Inferior parietal cortex (tissue), 1 donor: Measurements from ENCODE around the gene C1orf56.
"Not testable (repeated sequence)": the region's sequence is repeated elsewhere in the genome, so short reads cannot be mapped to it uniquely, and the experiment has no call there.

Experiments used
- DNase-seq: peaks from one replicate; pipeline ENCODE4 v3.0.0-alpha.2; 2016; ENCODE audit errors: extremely low spot score

Gene C1orf56

DNA sequence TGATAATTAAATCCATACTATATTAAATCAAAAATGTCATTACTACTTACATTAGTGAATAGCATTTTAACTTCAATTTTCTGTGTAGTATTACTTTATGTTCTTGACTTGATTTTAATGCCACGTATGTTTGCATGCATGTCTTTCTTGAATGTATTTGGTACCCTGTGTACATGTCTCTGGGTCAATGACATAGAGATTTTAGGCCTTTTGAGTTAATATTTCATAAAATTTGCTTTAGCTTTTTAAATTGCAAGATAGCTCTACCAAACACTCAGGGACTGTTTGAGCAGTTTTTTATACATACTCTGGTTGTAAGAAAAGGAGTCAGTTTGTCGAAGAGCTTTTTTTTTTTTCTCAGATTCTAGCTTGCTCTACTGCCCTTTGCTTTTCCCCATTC lies 14.2 kb downstream of the C1orf56 start:
- DNase-seq: no peak

DNA sequence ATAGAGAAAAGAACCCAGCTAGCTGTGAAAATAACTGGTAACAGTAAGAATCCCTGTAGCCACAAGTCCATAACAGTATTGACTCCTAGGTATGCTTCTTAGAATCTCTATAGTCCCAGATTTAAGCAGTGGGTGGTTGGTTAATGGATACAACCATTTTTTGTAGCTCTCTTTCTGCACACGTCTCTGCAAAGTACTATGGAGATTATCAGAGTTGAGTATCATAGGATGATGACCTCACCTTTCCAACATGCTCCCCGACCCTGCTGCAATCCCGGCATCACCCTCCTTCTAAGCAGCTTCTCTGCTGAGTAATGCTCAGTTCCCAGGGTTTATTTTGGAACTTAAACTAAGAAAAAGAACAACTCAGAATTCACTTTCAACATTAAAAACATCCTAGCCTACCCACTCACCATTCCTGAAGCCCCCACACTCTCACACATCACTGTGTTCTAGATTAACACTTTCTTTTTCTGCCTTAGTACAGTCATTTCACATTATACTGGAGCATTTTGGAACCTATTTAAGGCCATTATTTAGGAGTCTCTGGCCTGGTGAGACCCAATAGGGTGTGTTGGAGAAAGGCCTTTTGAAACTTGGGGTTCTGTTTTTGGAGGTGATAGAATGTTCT lies 15.3 kb downstream of the C1orf56 start:
- no peak for DNase-seq

DNA sequence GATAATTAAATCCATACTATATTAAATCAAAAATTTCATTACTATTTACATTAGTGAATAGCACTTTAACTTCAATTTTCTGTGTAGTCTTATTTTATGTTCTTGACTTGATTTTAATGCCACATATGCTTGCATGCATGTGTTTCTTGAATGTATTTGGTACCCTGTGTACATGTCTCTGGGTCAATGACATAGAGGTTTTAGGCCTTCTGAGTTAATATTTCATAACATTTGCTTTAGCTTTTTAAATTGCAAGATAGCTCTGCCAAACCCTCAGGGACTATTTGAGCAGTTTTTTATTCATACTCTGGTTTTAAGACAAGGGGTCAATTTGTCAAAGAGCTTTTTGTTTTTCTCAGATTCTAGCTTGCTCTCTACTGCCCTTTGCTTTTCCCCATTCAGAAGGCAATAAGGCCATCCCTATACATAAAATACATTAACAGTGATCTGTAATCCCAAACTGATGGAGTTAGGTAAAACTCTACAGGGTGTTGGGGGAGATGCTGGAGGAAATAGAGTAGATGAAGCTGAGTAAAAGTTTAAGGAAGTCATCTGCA lies 17.6 kb downstream of the C1orf56 start:
- no peak for DNase-seq

DNA sequence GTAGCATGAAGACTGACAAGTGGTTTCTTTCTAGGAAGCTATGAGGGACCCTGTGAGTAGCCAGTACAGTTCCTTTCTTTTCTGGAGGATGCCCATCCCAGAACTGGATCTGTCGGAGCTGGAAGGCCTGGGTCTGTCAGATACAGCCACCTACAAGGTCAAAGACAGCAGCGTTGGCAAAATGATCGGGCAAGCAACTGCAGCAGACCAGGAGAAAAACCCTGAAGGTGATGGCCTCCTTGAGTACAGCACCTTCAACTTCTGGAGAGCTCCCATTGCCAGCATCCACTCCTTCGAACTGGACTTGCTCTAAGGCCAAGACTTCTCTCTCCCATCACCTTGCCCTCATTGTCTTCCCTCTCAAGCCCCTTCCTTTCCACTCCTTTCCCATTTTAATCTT lies 19.6 kb downstream of the C1orf56 start:
- DNase-seq: no peak

DNA sequence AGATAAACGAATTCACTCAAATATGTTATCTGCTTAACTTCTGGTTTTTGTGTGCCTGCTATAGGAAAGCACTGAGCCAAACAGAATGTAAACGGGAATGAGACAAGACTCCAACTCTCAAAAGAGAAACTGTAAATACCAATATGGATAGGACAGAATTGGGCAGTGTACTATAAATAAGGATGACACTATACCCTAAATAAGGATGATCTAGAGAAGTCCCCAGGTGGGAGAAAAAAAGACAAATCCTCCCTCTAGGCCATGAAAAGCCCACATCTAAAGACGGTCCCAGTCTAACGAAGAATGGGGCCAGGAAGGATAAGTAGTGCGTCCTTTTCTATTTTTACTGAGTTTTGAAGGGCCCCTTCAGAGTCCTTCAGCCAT lies 21.5 kb downstream of the C1orf56 start:
- no peak for DNase-seq

DNA sequence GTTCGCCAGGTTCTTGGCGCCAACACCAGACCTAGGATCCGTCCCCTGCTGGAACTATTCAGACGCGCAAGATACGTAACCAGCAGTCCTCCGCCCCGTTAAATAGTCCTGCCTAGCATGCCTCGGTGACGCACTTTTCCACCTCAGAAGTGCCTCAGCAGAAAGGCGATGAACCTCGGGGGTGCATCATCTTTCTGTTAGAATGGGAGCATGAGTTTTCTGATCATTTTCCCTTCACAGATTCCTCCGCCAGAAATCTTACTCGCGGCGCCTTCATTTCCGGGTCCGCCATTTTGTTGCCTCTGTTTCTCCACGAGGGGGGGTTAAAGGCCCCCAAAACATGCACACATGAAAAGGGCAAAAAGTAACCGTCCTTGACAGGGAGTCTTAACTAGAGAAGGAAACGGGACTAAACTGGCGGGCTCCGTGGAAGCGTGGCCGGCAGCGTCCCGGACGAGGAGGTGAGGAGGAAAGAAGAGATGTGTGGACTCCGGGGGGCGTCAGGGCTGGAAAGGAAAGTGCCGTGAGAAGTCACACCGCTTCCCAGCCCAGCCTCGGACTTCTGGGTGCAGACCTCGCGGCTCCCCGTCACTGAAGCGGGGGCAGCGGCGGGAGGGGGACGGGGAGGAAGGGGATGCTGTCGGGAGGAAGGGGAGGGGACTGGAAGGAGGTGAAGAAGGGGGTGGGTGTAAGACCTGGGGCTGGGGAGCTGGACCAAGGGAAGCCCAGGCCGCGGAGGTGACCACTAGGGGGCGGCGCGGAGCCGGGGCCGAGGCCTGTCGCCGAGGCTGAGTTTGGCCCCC lies 23.1 kb downstream of the C1orf56 start, which contains the start of gene GABPB2:
Gene GABPB2, plus strand, starts transcription at position 288 of the 803 bp plus-strand sequence. CDS start 17,429 bp downstream, outside the sequence.
- DNase-seq: peak; percentile 92

DNA sequence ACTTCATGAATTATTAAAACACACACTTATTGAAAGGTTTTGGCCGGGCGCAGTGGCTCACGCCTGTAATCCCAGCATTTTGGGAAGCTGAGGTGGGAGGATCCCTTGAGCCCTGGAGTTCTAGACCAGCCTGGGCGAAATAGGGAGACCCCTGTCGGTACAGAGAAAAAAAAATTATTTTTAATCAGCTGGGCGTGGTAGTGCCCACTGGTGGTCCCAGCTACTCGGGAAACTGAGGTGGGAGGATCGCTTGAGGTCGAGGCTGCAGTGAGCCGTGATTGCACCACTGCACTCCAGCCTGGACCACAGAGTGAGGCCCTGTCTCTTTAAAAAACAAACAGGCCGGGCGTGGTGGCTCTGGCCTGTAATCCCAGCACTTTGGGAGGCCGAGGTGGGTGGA lies 24.7 kb downstream of the C1orf56 start:
- no peak for DNase-seq

DNA sequence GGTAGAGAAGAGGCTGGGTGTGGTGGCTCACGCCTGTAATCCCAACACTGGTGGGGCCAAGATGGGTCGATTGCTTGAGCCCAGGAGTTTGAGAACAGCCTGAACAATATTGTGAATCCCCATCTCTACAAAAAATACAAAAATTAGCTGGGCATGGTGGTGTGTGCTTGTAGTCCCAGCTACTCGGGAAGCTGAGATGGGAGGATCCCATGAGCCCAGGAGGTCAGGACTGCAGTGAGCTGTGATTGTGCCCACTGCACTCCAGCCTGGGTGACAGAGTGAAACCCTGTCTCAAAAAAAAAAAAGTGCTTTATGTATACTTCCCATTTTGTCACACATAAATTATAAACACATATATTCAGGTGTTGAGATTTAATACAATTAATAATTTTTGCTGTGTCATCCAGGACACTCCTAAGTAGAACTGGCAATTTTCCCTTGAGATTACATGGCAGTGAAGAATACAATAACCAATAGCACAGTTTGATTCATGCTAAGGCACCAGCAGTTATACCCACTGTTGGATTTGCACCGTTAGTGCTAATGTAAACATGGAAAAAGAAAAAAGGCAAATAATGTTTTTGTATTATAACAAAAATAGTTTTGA lies 38.5 kb downstream of the C1orf56 start:
- DNase-seq: no peak

DNA sequence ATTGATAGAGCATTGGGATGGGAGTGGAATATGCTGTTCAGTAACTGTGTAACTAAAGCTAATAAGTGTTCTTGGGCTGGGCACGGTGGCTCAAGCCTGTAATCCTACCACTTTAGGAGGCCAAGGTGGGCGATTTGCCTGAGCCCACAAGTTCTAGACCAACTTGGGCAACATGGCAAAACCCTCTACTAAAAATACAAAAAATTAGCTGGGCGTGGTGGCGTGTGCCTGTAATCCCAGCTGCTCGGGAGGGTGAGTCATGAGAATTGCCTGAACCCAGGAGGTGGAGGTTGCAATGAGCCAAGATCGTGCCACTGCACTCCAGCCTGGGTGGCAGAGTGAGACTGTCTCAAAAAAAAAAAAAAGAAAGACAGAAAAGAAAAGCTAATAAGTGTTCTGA lies 49.9 kb downstream of the C1orf56 start:
- not testable (repeated sequence) for DNase-seq

DNA sequence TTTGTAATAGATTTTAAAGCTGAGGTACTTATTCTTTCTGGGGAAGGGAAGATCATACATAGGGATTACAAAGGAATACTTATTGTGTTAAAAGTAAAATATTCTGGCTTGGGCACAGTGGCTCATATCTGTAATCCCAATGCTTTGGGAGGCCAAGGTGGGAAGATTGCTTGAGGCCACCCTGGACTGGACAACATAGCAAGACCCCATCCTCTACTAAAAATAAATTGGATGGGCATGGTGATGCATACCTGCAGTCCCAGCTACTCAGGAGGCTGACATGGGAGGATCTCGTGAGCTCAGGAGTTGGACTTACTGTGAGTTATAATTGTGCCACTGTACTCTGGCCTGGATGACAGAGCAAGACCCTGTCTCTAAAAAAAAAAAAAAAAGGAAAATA lies 50.6 kb downstream of the C1orf56 start:
- no peak for DNase-seq
